Activated naive CD4-positive, alpha-beta T cell treated with anti-CD3 and anti-CD28 coated beads, Interleukin-2, amount 50 U/mL, for 16 hours (primary cell): Measurements from ENCODE around the gene XIRP2.

Experiments
- DNase-seq: peaks from one replicate; pipeline ENCODE4 v3.0.0-alpha.2; 2020

Gene XIRP2

GRCh38 chr2:167140330-167140729 lies 252.1 kb downstream of the XIRP2 start:
- no peak for DNase-seq

GRCh38 chr2:167140767-167141166 lies 252.5 kb downstream of the XIRP2 start:
- DNase-seq, result no peak

DNA sequence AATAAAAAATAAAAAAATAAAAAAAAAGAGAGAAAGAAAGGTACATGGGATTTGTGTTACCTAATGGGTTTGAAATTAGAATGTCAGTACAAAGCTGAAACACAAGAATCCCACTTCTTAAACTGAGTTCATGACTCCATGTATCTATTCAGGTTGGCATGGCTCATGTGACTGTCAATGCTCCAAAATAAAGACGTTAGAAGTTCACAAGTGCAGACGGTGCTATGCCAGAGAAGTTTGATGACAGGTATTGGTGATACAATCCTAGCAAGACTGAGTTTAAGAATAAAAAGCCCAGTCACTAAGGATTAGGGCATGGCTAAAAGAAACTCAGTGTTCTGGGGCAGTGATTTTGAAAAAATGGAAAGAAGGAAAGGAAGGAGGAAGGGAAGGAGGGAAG lies 254.3 kb downstream of the XIRP2 start:
- DNase-seq, result no peak

GRCh38 chr2:167144179-167144898 lies 256.1 kb downstream of the XIRP2 start:
- no peak for DNase-seq

DNA sequence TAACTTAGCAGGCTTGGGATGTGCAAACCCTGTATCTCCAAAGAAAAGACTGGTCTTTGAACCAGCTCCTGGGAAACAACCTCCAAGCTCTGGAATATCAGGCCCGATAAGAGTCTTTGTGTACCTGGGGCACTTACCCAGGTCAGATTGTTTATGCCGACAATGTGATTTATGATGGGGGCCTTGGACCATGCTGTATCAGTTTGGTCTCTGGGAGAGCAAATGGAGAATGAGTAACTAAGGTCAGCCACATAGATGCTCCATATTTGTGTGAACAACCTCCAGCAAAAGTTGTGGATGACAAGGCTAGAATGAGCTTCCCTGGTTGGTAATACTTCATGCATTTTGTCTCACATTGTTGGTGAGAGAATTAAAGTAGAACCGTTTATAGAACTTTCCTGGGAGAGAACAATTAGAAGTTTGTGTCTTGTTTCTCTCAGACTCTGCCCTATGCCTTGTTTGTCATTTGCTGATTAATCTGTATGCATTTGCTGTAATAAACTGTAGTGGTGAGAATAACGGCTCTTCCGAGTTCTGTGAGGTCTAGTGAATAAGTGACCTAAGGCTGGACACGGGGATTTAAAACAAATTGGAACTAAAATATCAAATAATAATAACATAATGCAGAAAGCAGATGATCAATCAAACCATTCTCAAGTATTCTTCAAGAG lies 259.1 kb downstream of the XIRP2 start:
- no peak for DNase-seq

- DNase-seq, result no peak
Measured at GRCh38 chr2:167151894-167152293, 263.6 kb downstream of the XIRP2 start.

DNA sequence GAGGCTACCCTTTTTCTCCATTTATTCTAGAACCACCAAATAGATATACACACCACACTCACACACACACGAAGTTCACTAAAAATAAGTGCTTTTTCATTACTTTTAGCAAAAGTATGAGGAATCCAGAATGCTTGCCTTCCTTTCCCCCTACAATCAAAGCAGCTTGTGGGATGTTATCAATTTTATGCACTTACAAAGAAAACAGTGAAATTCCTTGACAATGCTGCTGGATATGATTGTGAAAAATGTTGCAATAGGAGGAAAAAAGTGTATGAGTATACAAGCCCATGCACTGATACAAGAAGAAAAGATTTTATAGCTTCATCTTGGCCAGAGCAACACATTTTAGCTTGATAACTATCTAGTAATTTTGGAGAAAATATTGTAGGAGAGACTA lies 269.2 kb downstream of the XIRP2 start:
- no peak for DNase-seq

- no peak for DNase-seq
Measured at GRCh38 chr2:167177196-167177595, 288.9 kb downstream of the XIRP2 start.

DNA sequence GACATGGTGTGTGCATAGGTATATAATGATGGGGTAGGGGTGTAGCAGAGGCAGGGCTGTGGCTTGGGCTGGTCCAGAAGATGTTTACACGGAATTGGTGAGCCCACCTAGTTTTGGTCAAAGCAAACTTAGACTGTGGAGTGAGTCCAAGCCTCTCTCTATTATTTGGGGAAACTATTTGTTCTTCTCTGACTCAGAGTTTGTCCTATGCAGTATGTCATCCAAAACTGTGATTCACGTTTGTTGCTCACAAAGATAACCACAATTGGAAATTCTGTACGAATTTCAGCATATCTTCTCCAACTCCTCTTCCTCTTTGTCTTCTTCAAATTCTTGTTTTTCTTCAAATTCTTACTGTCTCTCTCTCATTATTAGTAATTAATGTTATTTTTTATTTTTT lies 292.9 kb downstream of the XIRP2 start:
- DNase-seq, result no peak

GRCh38 chr2:167181688-167182087 lies 293.4 kb downstream of the XIRP2 start:
- no peak for DNase-seq

DNA sequence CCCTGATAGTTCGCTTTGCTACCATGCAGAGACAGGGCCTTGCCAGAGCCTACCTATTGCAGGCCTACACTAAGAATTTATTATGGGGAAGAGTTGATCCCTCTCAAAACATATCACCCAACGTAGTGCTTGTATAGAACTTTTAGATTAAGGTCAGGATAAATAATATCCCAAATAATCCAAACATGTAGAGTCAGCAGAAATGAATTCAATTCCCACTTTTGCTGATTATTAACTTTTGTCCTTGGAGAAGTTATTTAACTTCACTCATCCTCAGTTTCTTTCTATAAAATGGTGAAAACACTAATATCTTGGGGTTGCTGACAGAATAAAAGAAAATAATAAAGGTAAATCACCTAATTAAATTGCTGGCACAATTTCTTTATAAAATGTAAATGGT lies 294.1 kb downstream of the XIRP2 start:
- no peak for DNase-seq

GRCh38 chr2:167183931-167184330 lies 295.7 kb downstream of the XIRP2 start:
- no peak for DNase-seq

GRCh38 chr2:167186465-167186864 lies 298.2 kb downstream of the XIRP2 start:
- DNase-seq, result no peak

DNA sequence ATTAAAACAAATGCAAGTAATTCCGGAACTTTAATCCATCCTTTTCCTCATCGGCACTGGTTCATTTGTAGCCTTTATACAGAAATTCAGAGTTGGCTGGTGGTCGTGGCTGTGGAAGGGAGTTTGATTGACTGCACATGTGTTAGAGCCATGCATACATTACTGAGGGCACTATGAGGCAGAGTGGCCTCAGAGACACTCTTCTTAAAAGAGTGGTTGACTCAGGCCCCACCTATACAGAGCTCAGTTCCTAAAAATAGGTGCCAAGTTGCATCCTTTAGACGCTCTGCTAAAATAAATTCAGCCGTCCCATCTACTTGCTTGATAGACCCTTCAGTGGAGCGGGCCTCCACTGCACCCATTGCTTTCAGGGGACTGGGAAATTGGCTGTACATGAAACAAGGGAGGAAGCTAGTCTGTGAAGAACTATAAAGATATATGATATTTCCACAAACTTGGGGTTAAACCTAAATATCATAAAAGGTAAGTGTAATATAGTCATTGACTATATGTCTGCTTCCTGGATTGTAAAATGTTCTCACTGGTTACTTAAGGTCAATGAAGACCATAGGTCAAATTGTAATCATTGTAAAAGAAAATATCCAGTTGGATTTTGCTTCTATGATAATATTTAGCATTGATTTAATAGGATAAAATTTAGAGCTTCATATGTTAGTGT lies 298.9 kb downstream of the XIRP2 start:
- no peak for DNase-seq

DNA sequence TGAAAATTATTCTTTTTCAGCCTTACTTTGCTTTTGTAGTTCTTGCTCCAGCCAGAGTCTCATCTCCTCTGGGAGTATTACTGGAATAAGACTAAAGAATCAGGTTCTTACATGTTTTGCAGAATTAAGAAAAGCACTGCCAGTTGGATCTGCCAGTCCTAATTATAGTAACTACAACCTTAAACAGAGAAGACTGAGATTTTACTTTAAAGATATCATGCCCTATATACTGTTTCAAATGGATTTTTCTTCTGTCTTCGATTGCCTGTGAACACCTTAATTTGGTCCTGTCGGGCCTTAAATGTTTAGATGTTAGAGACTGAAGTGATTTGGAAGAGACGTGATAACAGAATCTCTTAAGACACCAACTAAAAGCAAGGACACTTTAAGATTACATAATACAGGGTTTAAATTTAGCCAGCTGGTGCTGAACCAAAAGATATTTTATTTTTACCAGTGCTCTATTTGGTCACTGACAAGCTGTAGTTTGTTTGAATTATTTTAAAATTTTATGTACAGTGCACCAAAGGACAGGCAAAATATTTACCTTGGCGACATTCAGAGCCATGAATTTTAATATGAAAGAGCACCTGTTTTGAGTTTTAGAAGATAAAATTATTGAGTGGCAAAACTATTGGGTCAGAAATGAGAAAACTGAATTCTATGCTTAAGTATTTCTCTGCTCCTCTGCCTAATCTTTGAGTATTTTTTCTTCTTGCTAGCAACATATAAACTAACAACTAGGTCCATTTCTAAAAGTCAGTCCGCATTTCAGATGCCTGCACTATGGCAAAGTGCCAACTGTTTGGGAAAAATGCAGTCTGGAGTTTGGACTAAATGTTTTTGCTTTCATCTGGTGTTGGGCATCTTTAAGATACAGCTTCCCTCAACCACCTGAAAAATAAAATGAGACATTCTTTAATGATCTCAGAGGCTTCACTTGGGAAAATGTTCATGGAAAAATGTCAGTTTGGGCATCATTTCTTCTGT lies 300.0 kb downstream of the XIRP2 start:
- no peak for DNase-seq

DNA sequence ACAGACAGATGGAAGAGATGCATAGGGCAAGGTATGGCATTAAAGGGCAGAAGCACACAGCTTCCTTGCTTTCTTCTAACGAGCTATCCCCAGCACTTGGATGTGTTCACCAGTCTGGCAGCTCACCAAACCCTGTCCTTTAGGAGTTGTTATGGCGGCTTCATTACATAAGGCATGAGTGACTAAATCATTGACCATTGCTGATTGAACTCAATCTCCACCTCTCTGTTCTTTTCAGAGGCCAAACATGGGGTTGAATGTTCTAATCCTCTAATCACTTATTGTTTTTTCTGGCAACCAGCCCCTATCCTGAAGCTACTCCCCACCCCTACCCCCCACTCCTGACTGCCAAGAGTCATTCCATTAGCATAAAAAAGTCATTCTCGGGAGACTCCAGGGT lies 301.8 kb downstream of the XIRP2 start:
- DNase-seq, result no peak

DNA sequence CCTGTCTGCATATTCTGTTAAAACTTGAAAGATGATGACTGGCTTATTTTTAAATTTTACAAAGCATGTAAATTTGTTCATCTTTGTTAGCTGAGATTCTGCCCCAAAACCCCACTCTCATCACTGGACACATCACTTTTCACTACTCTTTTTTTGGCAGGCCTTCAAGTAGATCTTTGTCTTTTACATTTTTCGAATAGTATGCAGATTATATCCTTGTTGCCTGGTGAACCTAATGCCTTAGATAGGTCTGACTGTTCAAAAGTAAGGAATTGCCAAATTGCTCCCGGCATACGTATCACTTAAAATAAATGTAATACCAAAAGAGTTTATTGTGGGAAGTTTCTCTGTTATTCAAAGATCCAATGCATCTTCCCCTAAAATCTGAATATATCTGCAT lies 303.3 kb downstream of the XIRP2 start:
- DNase-seq, result no peak

GRCh38 chr2:167192833-167193232 lies 304.6 kb downstream of the XIRP2 start:
- no peak for DNase-seq

DNA sequence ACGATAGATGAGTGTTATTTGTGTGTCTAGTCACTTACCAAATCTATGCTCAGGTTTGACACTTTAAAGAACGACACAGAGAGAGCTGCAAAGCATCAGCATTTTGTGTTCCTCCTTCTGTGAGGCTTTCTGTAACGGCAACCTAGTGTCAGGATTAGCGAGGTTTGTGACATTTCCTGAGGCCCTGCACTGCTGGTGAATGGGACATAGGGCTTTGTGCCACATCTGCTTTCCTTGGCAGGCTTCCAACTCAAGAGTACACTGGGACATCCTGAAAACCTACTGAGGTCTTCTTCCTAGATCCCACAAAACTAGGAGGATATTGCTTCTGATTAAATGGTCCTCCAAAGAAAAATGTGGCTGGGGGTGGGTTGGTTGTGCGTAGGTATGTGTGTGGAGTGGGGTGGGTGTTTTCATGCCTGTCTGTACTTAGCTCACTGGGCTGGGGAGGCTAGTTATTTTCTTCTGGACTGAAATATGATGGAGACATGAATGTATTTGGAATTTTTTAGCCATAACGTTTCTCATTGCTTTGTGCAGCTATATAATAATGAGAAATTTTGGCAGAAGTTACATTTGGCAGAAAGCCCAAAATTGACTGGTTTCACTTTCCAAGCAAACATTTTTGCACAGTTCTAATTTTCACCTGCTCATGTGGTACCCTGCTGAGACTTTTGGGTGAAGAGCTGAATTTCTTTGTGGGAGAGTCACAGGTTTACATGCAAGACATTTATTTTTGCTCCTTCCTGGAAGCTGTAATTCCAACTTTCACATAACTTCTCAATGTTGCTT lies 308.4 kb downstream of the XIRP2 start:
- DNase-seq, result no peak

DNA sequence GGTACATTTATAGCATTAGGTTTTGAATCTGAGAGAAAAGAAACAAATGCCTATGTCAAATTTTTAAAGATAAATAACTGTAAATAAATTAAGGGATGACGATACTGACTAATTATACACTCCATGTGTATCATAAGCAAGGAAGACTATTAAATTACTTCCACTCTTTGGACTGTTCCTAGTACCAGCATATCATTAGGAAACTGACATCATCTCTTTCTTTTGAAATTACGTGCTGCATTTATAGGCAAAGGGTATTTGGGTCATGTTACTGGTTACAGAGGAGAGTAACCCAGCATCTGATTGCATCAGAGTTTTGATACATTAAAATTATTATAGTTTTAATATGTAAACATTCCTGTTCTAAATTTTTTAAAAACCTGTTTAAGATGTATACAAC lies 309.7 kb downstream of the XIRP2 start:
- DNase-seq, result no peak

- DNase-seq, result no peak
Measured at GRCh38 chr2:167198576-167198975, 310.3 kb downstream of the XIRP2 start.

- DNase-seq, result no peak
Measured at GRCh38 chr2:167200019-167200418, 311.7 kb downstream of the XIRP2 start.
